Peyer's patch (tissue), 4 donors: ENCODE data around the gene NATD1.

Experiments used
- POLR2A ChIP-seq, 2 donors: fragments of 450-650 bp; IDR thresholded peaks; one replicate each; pipeline ENCODE4 v1.5.1; 2017; ENCODE audit warnings: antibody characterized with exemption in 2 of 2, mild to moderate bottlenecking in 2 of 2, moderate library complexity in 2 of 2
- TF ChIP-seq, protein P1 (sequence below), 6 experiments: fragments of 450-650 bp in 4 of 6; fragments of 200-600 bp in 2 of 6; sonication (generic) in 1 of 6; IDR thresholded peaks; one replicate each; pipeline ENCODE4 v1.5.1; 2017 to 2019; ENCODE audit warnings: antibody characterized with exemption in 6 of 6, mild to moderate bottlenecking in 3 of 6, moderate library complexity in 1 of 6

- TF ChIP-seq POLR2A (IDR thresholded peaks at IDR 0.05): no peak
- TF ChIP-seq, protein P1, sequence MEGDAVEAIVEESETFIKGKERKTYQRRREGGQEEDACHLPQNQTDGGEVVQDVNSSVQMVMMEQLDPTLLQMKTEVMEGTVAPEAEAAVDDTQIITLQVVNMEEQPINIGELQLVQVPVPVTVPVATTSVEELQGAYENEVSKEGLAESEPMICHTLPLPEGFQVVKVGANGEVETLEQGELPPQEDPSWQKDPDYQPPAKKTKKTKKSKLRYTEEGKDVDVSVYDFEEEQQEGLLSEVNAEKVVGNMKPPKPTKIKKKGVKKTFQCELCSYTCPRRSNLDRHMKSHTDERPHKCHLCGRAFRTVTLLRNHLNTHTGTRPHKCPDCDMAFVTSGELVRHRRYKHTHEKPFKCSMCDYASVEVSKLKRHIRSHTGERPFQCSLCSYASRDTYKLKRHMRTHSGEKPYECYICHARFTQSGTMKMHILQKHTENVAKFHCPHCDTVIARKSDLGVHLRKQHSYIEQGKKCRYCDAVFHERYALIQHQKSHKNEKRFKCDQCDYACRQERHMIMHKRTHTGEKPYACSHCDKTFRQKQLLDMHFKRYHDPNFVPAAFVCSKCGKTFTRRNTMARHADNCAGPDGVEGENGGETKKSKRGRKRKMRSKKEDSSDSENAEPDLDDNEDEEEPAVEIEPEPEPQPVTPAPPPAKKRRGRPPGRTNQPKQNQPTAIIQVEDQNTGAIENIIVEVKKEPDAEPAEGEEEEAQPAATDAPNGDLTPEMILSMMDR (IDR thresholded peaks at IDR 0.05): no peak
Observed at GRCh38 chr17:21253646-21254441, 634 bp upstream of the NATD1 start.
